Activated CD4-positive, alpha-beta T cell treated with anti-CD3 and anti-CD28 coated beads for 48 hours (primary cell): ENCODE measurements around the gene HPGDS.
"Not testable (repeated sequence)": the region's sequence is repeated elsewhere in the genome, so short reads cannot be mapped to it uniquely, and the experiment has no call there.

Experiments used
- DNase-seq: peaks from one replicate; pipeline ENCODE4 v3.0.0-alpha.2; 2020

Gene HPGDS

DNA sequence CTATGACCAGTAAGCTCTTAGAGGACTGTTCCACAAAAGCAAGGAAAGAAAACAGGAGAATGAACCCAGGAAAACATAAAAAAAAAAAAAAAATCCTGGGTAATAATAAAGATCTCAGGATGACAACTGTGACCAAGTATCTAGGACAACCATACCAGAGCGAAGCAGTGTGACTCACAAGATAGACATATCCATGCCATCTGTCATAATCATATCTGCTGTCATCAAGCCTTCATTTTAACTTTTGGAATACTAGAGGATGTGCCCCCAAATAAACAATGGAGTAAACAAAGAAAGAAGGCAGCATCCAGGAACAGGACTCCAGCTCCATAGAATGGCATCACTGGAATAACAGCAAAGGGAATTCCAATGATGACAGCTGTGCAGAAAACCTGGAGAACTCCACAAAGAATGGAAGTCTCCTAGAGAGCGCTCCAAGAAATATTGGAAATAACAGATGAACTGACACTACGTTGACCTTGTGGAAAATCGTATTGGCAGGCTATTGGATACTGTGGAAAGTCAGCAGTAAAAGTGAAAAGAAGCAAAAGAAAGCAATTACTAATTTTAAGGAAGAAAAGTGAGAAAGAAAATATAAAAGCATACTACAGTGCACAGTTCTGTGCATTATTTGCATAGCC, 35.3 kb downstream of the HPGDS start:
- no peak for DNase-seq

DNA sequence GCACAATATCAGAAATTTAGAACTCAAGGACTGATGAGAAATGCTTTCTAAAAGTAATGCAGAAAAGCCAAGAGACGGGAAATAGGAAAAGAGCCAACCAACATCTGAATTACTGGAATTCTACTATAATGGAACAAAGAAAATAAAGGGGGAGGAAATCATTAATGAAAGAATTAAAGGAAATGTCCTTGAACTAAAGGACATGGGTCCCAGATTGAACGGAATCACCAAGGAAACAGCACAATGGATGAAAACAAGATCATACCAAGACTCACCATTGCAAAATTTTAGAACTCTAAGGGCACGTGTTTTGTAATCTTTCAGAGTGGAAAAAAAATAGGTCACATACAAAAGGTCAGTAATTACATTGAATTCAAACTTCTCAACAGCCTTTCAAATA, 35.9 kb downstream of the HPGDS start:
- no peak for DNase-seq

DNA sequence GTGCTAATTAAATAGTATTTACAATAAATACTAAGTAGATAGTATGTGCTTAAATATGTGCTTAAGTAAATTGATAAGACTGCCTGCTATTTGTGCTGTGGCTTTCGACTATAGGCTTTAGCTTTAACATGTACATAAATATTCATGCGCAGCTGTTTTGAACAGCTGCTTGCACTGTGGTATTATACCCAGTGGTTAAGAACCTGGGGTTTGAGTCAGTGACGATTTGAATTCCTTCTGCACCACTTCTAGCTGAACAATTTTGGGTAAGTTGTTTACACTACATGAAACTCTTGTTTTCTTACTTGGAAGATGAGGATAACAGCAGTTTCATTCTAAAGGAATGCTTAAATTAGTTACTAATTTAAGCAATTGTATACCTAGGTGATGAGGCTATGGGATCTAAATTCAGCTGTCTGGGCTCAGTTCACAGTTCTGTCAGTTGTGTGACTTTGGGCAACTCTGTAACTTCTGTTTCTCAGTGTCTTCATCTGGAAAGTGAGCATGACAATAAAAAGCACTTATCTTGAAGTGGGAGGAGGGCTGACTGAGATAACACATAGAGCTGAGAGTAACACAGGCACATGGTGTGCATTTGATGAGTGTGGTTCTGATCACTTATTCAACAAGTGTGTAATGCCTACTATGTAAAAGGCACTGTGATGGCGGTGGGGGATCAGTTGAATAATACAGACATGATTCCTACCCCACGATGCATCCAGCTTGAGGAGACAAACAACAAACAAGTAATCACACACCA, 37.0 kb downstream of the HPGDS start:
- no peak for DNase-seq

DNA sequence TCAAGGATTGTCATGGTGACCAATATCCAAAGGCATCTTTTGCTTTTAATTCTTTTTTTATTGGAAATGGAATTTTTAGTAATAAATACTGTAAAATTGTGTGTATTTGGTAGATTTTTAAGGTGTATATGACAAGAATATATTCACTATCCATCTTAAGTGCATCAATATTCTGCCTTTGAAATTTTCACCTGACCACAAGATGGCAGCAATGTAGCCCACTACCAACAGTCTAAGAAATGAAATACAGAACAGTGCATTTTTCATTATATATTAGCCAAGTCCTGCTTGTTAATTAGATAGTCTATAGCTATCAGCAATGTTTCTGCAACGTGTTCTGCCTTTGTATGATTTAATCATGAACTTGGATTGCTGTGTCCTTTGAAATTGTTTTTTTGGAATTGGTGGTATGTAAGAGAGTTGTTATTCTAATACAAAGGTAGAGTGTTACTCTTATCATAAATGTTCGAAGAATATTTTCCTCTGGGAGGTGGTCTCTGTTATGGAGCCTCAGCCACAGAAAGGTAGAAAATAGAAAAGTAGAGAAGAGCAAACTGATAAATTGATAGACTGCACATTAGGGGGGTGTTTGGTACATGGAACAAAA, 38.2 kb downstream of the HPGDS start:
- peak; percentile 6 for DNase-seq

DNA sequence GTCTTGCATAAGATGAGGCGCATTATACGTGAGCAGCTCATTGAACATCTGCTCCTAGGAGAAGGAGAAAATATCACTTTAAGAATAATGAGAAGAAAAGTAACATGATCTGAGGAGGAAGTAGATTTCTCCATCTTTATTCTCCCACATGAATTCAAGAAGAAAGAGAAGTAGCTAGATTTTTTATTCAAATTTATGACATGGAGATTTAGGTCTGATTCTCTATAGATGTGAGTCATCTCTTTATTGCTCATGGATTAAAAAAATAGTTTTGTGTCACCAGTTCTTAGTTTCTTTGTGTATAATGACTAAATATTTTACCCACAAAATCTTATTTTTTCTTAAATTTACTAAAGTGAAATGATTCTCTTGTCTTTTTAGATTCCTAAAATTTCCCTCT, 40.4 kb downstream of the HPGDS start:
- DNase-seq, result no peak

DNA sequence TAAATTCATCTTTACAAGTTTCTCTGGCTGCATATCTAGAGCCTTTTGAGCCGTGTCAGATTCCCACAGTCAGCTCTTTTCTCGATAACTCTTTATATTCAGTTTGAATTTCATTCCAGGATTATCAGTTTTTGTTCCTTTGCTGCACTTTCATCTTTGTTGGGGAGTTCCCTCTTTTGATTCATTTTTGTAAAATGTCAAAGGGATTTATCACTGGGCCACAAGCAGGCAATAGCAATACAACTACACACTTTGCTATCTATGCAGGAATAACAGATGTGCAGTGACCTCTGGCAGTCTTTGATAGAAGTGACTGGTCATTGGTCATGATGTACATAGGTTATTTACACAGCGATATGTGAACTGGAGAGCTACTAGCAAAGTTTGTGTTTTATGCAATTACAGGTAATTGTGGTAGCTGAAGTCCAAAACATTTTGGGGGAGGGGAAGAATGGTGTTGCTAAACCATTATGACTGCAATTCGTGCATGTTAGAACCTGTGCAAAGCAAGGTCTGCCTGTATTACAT, 43.8 kb downstream of the HPGDS start:
- DNase-seq, result no peak

DNA sequence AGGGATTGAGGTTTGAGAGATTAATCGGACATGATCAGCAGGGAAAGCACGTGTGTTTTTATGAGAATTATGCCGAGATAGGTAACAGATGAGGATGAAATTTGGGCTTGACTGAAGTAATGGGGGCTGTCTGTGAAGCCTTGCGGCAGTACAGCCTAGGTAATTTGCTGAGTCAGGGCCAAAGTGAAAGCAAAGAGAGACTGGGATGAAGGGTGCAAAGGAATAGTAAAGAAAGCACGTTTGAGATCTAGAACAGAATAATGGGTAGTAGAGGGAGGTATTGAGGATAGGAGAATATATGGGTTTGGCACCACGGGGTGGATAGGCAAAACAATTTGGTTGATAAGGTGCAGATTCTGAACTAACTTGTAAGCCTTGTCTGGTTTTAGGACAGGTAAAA, 47.2 kb downstream of the HPGDS start:
- not testable (repeated sequence) for DNase-seq

DNA sequence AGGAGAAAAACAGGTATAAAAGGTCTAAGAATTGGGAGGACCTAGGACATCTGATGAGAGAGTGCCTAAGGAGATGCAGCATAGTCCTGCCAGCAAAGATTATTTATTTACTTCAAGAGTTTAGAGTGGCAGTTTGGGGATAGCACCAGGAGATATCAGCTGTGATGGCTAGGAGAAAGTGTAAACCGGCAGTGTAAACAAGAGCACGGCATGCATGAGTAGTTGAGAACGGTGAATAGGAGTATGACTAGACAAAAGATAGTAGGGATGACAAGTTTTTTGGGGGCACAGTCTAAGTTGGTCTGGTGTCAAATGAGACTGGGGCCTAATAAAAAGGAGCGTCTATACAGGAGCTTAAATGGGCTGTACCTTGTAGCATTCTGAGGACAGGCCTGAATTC, 48.7 kb downstream of the HPGDS start:
- not testable (repeated sequence) for DNase-seq

DNA sequence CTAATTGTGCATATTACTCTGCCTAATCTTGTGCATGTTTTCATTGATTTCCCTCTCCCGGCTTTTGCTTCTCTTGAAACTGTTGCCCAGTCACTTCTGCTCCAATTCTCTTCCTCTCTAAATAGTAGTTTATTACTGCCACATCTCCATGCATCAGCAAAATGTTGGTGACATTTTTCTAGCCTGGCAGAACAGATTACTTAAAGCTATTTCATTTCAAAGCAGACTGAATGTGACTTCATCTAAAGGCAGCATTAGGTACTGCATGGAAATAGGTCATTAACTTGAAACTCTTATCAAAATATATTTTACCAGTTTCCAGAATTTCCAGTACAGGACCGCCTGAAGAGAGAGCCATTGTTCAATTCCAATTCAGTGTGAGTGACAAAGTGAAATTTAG, 52.4 kb downstream of the HPGDS start:
- DNase-seq, result no peak

DNA sequence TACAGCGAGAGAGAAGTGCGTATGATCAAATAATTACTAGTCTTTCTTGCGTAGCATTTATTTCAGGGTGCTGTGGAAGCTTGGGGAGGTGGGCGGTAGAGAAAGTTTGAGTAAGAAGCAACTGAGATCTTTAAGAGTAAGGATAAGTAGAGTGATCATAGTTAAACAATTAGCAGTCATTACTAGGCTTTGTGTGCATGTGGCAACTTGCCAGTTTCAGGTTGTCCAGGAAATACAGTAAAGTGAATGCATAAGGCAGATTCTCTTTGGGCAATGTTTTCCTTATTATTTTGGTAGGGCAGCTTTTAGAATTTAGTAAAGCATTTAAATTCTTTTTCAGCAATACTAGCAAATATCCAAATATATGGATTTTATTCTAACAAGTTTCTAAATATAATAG, 57.0 kb downstream of the HPGDS start:
- DNase-seq, result no peak

DNA sequence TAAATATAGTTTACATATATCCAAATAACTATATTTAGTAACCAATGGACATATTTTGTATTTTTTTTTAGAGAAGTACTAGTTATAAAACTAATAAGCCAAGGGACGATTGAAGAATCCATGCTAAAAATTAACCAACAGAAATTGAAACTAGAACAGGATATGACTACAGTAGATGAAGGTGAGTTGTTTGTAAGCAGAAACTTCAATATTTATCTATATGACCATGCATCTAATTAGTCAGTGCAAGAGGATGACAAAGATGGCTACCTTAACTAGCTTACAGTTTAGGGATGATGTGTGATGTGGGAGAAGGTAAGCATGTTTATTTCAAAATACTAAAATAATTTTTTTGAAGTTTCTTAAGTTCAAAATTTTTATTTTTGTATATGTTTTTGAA, 57.7 kb downstream of the HPGDS start:
- no peak for DNase-seq

DNA sequence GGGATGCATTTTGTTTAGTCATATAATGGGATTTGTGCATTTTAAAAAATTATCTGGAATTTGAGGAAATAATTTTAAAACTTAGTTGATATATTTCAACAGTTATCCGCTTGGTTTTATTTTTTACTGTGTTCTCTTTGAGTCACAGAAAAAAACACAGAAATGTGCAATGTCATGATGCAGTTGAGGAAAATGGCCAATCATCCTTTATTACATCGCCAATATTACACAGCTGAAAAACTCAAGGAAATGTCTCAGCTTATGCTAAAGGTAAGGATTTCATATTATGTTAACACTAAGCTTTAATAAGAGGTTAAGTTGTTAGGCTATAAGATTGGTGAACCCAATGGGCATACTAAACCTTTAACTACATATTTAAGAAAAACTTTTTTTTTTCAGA, 63.9 kb downstream of the HPGDS start:
- DNase-seq, result no peak

DNA sequence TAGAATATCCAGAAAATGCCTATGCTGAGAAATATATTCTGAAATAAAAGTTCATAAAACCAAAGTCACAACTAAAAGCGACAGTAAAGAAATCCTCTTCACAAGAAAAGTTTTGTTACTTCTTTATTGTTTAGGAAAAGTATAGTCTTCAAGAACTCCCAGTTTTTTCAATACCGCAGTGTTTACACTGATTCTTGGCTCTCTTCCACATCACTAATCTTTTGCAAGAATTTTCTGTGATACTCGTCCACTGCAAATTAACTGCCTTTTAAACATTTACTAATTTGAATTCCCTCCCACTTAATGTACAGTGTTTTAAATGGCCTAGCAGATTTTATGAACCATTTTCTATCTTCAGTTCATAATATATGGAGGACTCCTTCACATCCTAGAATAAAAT, 65.1 kb downstream of the HPGDS start:
- DNase-seq, result no peak

DNA sequence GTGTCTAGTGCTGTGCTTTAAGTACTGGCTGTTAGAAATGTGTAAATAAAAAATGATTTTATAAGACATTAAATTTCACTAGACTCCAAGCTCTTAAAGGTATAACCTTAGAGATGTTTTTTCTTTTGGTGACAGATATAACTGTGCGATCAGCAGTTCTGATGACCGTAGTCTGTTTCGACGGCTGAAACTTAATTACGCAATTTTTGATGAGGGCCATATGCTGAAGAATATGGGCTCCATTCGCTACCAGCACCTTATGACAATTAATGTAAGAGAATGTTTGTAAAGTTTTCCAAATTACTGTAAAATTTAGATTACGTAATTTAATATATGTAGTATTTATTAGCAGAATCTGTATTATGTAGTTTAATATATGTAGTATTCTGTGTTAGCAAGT, 66.4 kb downstream of the HPGDS start:
- DNase-seq, result no peak

DNA sequence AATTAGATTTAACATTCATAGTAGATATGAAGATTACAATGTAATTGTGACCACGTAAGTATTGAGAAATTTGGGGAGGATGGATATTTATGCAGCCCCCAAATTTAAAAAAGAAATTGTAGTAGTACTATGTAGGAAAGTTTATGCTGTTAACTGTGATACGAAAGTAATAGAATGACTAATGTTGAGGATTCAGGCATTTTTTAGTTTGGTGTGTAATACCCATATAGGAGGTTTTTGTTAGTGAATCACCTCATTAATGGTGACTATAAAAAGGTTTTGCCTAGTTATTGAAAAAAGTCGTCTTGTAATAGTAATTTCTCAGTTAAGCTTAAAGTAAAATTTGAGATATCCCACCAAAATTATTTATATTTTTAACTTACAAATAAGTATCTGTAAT, 67.7 kb downstream of the HPGDS start:
- DNase-seq, result no peak

DNA sequence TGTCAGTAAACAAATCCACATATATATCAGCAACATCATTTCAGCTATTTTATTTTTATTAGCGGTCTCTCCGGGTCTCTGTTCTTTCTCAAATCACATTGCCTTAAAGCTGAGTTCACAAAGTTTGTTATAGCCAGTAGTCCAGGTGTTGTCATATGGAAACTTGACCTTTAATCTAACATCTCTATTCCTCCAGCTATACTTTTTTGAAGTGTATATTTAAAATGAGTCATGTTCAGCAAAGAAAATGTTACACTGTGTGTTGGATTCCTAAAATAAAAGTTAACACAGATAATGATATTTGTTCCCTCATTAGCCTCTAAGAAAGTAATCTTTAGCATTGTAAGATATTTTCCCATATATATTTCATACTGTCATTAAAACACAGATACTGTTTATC, 71.4 kb downstream of the HPGDS start:
- no peak for DNase-seq

DNA sequence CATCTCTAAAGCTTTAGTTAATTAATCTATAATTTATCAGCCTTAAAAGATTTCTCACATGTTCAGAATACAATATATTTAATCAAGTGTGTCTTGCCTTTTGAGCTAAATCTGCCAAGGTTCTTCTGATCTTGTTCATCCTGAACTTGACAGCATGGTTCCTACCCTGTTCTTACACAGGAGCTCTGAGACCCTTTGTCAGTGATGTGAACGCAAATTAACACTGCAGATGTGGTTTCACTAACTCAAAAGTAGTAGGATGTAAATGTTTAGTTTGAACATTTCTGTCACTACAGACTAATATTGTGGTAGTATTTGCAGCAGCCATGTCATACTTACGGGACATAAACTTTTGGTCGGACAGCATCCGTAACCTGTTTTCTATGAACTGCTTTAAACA, 75.6 kb downstream of the HPGDS start:
- DNase-seq, result no peak

DNA sequence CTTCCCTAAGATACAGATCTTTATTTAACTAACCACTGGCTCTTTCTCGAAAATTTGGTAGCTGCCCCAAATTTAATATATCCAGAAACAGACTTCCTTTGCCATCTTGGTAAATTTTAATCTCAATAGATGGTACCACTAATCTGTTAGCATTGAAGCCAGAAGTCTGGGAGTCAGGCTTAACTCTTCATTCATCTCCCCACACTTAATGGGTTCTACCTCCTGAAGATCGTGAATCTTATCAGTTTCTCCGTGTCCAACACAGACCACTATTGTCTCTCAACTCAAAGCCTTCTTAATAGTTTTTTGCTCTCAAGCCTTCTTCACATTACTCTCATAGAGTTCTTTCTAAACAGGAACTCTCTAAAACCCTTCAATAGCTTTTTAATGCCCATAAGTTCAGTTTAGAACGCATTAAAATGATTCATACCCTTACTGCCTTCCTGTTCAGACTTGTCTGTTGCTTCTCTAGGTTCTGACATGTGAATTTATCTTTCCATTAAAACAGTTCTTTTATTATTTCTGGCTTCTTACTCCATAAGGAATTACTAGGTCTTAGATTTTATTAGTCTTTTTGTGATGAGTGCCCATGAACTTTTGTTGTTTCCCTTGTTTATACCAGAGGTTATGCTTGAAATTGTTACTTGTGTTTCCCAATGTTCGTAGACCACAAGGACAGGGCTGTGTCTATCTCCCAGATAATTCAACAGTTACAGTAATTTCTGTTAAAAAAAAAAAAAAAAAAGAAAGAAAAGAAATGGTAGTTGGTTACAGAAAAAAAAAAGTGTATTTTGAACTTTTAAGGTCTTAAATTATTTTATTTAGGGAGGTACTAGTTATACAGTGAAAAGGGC, 80.2 kb downstream of the HPGDS start:
- no peak for DNase-seq

DNA sequence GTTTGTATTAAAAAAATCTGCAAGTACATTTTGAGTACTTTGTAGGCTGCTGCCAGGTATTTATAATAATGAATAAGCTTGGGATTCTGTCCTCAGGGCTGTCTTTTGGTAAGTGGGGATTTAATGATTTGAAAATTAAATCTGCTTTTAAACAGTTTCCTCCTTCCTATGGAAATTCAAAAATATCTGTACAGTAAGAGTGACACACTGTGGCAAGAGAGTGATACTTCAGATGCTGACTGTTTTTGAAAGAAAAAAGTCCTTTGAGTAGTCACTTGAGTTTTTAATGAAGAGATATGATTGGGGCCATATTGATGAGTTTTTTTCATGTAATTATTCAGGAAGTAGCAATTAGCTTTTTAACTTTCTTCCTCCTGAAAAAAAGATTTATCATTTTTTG, 85.8 kb downstream of the HPGDS start:
- no peak for DNase-seq

DNA sequence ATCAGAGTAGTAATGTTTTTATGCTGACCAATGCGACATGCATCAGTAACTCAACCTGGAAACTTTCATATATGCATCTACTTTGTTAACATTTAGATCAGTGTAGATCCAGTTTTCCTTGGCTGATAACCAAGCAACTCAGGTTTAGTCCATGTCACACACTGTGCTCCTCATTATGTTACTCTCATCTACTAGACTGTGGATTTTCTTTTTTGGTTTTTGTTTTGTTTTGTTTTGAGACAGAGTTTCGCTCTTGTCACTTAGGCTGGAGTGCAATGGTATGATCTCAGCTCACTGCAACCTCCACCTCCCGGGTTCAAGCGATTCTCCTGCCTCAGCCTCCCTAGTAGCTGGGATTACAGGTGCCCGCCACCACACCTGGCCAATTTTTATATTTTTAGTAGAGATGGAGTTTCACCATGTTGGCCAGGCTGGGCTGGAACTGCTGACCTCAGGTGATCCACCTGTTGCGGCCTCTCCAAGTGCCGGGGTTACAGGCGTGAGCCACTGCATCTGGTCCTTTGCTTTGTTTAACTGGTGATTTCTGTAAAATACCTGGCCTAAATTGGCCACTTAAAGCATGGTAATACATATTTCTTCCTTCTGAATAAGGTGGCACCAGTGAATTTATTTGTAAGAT, 86.4 kb downstream of the HPGDS start:
- no peak for DNase-seq

DNA sequence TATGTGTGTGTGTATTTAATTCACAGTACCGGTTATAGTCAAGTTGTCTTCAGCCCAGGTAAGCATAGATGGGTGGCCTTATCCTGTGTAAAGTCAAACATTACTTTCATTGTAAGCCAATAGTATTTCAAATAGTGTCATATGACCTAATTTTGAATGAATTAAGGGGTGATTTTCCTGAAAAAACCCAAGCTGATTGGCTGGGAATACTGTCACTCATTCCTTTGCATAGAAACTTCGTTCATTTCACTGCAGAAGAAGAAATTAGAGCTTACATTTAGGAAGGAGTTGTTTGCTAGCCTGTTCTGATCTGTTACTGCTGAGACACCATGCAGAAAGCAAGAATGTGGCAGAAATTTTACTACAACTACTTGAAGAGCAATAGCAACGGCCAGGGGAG, 89.6 kb downstream of the HPGDS start:
- DNase-seq, result no peak

DNA sequence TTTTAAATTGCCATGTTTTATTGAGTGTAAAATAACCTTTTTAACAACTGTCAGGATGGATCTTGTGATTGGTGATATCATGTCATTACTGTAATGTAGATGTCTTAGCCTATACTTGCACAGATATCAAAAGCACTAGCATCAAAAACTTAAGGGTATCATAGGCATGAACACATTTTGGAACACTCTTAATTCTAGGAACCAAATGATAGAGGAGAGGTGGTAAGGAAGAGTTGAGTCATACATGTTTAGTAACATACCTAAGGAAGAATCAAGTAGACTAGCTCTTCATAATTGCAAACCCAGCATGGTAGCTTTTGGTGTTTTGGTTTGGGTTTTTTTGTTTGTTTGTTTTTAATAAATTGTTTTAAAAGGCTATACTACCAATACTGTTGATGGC, 91.5 kb downstream of the HPGDS start:
- no peak for DNase-seq
